Erythroblast (primary cell): Measurements from ENCODE around the gene SPN.

ENCODE experiments used
- DNase-seq, 2 experiments: peaks; one replicate each; lab custom pipeline; 2025; lab: John Stamatoyannopoulos, UW
- POLR2A ChIP-seq: IDR thresholded peaks from 2 replicates; pipeline ENCODE4 v1.6.1; 2011; ENCODE audit warnings: mild to moderate bottlenecking, low read length

Gene SPN

GRCh38 chr16:29719063-29719462 is 56.0 kb downstream of the SPN start:
- TF ChIP-seq POLR2A: no peak
- no peak for DNase-seq
